H9 (cell line): ENCODE results near the gene CD300C. TPM values are rescaled to one million over a fixed set of nuclear protein-coding genes. Genes with fewer than 3 reads are reported as not detected.

ENCODE experiments used
- DNase-seq: peaks from one replicate; pipeline ENCODE4 v3.0.0-alpha.2; 2017
- H2AFZ ChIP-seq: one replicate; pipeline ENCODE4 v1.6.1; 2013; ENCODE audit warnings: mild to moderate bottlenecking, low read length, control low read depth, moderate library complexity
- H2AK5ac ChIP-seq: 2 replicates; pipeline ENCODE4 v1.6.1; 2013; ENCODE audit warnings: low read length, control low read depth, mixed read lengths; ENCODE audit not compliant: insufficient read length
- H2BK120ac ChIP-seq: one replicate; pipeline ENCODE4 v1.6.1; 2013; ENCODE audit warnings: low read depth, mild to moderate bottlenecking, low read length, control low read depth, inconsistent platforms; ENCODE audit not compliant: poor library complexity, severe bottlenecking
- H2BK12ac ChIP-seq: 2 replicates; pipeline ENCODE4 v1.6.1; 2013; ENCODE audit warnings: low read length, control low read depth, mixed read lengths, low read depth; ENCODE audit not compliant: insufficient read length
- H2BK15ac ChIP-seq: 2 replicates; pipeline ENCODE4 v1.6.1; 2013; ENCODE audit warnings: low read depth, low read length, control low read depth
- H2BK20ac ChIP-seq: one replicate; pipeline ENCODE4 v1.6.1; 2013; ENCODE audit warnings: low read depth, mild to moderate bottlenecking, low read length, control low read depth, inconsistent platforms; ENCODE audit not compliant: poor library complexity, severe bottlenecking
- H2BK5ac ChIP-seq: 2 replicates; pipeline ENCODE4 v1.6.1; 2013; ENCODE audit warnings: low read length, control low read depth, mixed read lengths; ENCODE audit not compliant: insufficient read length
- H3K14ac ChIP-seq: 2 replicates; pipeline ENCODE4 v1.6.1; 2013; ENCODE audit warnings: low read length, control low read depth; ENCODE audit not compliant: insufficient read depth
- H3K18ac ChIP-seq: 2 replicates; pipeline ENCODE4 v1.6.1; 2013; ENCODE audit warnings: low read depth, mild to moderate bottlenecking, mixed read lengths, low read length, control low read depth; ENCODE audit not compliant: insufficient read length
- H3K23ac ChIP-seq: 2 replicates; pipeline ENCODE4 v1.6.1; 2013; ENCODE audit warnings: low read length, control low read depth, mixed read lengths, low read depth; ENCODE audit not compliant: insufficient read length
- H3K23me2 ChIP-seq: 2 replicates; pipeline ENCODE4 v1.6.1; 2013; ENCODE audit warnings: low read depth, mild to moderate bottlenecking, mixed read lengths, low read length, control low read depth; ENCODE audit not compliant: insufficient read length, poor library complexity, severe bottlenecking
- H3K27ac ChIP-seq: 2 replicates; pipeline ENCODE4 v1.5.1; 2013; ENCODE audit warnings: low read length, control low read depth, mixed read lengths, low read depth; ENCODE audit not compliant: insufficient read length
- H3K27me3 ChIP-seq: 2 replicates; pipeline ENCODE4 v1.6.1; 2013; ENCODE audit warnings: low read length, control low read depth, inconsistent platforms; ENCODE audit not compliant: insufficient read depth
- H3K4ac ChIP-seq: 2 replicates; pipeline ENCODE4 v1.6.1; 2013; ENCODE audit warnings: low read depth, mild to moderate bottlenecking, control low read depth, inconsistent platforms, low read length, moderate library complexity
- H3K4me1 ChIP-seq: 2 replicates; pipeline ENCODE4 v1.6.1; 2013; ENCODE audit warnings: low read length, control low read depth, inconsistent platforms; ENCODE audit not compliant: insufficient read depth
- H3K4me2 ChIP-seq: 2 replicates; pipeline ENCODE4 v1.6.1; 2013; ENCODE audit warnings: low read length, control low read depth, mixed read lengths; ENCODE audit not compliant: insufficient read length, insufficient read depth
- H3K56ac ChIP-seq: 2 replicates; pipeline ENCODE4 v1.6.1; 2013; ENCODE audit warnings: low read depth, mild to moderate bottlenecking, mixed read lengths, low read length, control low read depth; ENCODE audit not compliant: insufficient read length
- H3K79me1 ChIP-seq: 2 replicates; pipeline ENCODE4 v1.6.1; 2013; ENCODE audit warnings: low read depth, mild to moderate bottlenecking, moderate library complexity, low read length, control low read depth, inconsistent platforms; ENCODE audit not compliant: insufficient read depth, poor library complexity, severe bottlenecking
- H3K79me2 ChIP-seq: 2 replicates; pipeline ENCODE4 v1.6.1; 2013; ENCODE audit warnings: low read length, control low read depth, inconsistent platforms; ENCODE audit not compliant: insufficient read depth
- H3K9ac ChIP-seq: 2 replicates; pipeline ENCODE4 v1.6.1; 2013; ENCODE audit warnings: low read length, control low read depth, mixed read lengths; ENCODE audit not compliant: insufficient read length; ENCODE audit errors: extremely low read depth
- H3K9me3 ChIP-seq: one replicate; pipeline ENCODE4 v1.6.1; 2013; ENCODE audit warnings: low read depth, low read length, inconsistent platforms; ENCODE audit not compliant: control insufficient read depth
- H3T11ph ChIP-seq: one replicate; pipeline ENCODE4 v1.6.1; 2013; ENCODE audit warnings: mild to moderate bottlenecking, low read length, control low read depth, inconsistent platforms
- H4K20me1 ChIP-seq: one replicate; pipeline ENCODE4 v1.6.1; 2013; ENCODE audit not compliant: control insufficient read depth, insufficient read length, insufficient read depth
- H4K5ac ChIP-seq: 2 replicates; pipeline ENCODE4 v1.6.1; 2013; ENCODE audit warnings: low read depth, mild to moderate bottlenecking, mixed read lengths, low read length, control low read depth; ENCODE audit not compliant: insufficient read length
- H4K8ac ChIP-seq: replicated peaks from 2 replicates; pipeline ENCODE4 v1.6.1; 2013; ENCODE audit warnings: low read length, control low read depth, mixed read lengths, low read depth; ENCODE audit not compliant: insufficient read length
- H4K91ac ChIP-seq: 2 replicates; pipeline ENCODE4 v1.6.1; 2013; ENCODE audit warnings: low read depth, mild to moderate bottlenecking, moderate library complexity, mixed read lengths, low read length, control low read depth; ENCODE audit not compliant: insufficient read length
- H3K27ac Mint-ChIP-seq, 3 experiments: 2 replicates in 2 of 3; 3 replicates in 1 of 3; pipeline ENCODE4 v1.8.0; 2020 to 2021; ENCODE audit warnings: mixed read lengths in 3 of 3, mild to moderate bottlenecking in 1 of 3, moderate library complexity in 1 of 3
- H3K27me3 Mint-ChIP-seq: 2 replicates; pipeline ENCODE4 v1.8.0; 2021; ENCODE audit warnings: low read depth, mild to moderate bottlenecking, moderate library complexity, mixed read lengths
- H3K36me3 Mint-ChIP-seq, 3 experiments: 2 replicates in 2 of 3; 3 replicates in 1 of 3; pipeline ENCODE4 v1.8.0; 2020 to 2021; ENCODE audit warnings: low read depth in 3 of 3, mixed read lengths in 3 of 3; ENCODE audit not compliant: insufficient read depth in 1 of 3
- H3K4me1 Mint-ChIP-seq, 2 experiments: 2 replicates each; pipeline ENCODE4 v1.8.0; 2020; ENCODE audit warnings: mixed read lengths in 2 of 2
- H3K4me3 Mint-ChIP-seq, 2 experiments: 2 replicates in 1 of 2; 3 replicates in 1 of 2; pipeline ENCODE4 v1.8.0; 2020 to 2021; ENCODE audit warnings: mild to moderate bottlenecking in 2 of 2, mixed read lengths in 2 of 2, moderate library complexity in 1 of 2
- H3K9me3 Mint-ChIP-seq, 2 experiments: 2 replicates in 1 of 2; 3 replicates in 1 of 2; pipeline ENCODE4 v1.8.0; 2020; ENCODE audit warnings: mild to moderate bottlenecking in 2 of 2, mixed read lengths in 2 of 2, moderate library complexity in 1 of 2
- CTCF ChIP-seq: fragments of 200-600 bp; sonication (generic); conservative IDR thresholded peaks from 3 replicates; pipeline ENCODE4 v1.8.0; 2021; ENCODE audit warnings: antibody characterized with exemption, mild to moderate bottlenecking
- WGBS: extraction: QIAGEN DNeasy Blood & Tissue Kit; methylation state at CpG from one replicate; pipeline ENCODE4 v1.1.7; 2013; ENCODE audit warnings: missing lambda C conversion rate, low lambda C conversion rate, mixed read lengths; ENCODE audit not compliant: insufficient read length; ENCODE audit errors: extremely low coverage; 5-methylcytosine and 5-hydroxymethylcytosine counted together
- total RNA-seq: library from RNA; stranded (reverse); gene quantifications from 2 replicates; pipeline ENCODE4 v1.2.1, GENCODE V29; 2021

Gene CD300C
- total RNA-seq, 1 experiment from 2014 or later = not detected

DNA sequence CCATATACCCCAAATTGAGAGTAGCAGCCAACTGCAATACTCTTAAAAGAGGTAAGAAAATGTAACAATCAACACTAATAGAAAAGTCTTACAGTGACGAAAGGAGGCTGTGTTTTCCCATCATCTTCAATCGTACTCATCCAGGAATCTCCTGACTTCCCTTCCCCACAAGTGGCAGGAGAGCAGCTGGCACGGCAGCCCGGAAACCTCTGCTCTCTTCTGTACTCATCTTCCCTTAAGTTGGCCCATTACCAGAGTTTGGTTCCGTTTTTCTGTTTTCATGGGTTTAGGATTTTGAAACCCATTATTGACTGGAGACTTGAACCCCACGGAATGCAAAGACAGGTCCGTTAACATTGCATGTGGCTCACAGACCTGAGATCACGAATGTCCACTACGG lies 33.1 kb upstream of the CD300C start:
- Mint-ChIP-seq H3K4me3 (no peak overlapping the region), H3K27ac (no peak overlapping the region; a peak in 1 of 7 replicates), H3K36me3 (no peaks in the 10 kb centered on the region), H3K27me3 (peaks cover 31% of the 10 kb centered on the region), H3K4me1 (peaks cover 6 to 7% of the 10 kb centered on the region in 2 experiments), H3K9me3 (peaks cover 0 to 3% of the 10 kb centered on the region in 2 experiments; a peak in 2 of 5 replicates)
- H3K9ac ChIP-seq = no peak overlapping the region
- TF ChIP-seq CTCF = no peak
- no peak overlapping the region for H3K18ac ChIP-seq
- DNase-seq = no peak
- H2BK12ac ChIP-seq = no peak overlapping the region
- H3K27ac ChIP-seq = no peak overlapping the region
- no peak overlapping the region for H2BK20ac ChIP-seq
- no peaks in the 10 kb centered on the region for H3K9me3 ChIP-seq
- no peak overlapping the region for H3K23ac ChIP-seq
- no peak overlapping the region for H4K8ac ChIP-seq
- no peak overlapping the region for H2BK120ac ChIP-seq
- H3K27me3 ChIP-seq = no peaks in the 10 kb centered on the region
- H3K4me2 ChIP-seq = no peak overlapping the region
- no peak overlapping the region for H4K91ac ChIP-seq
- no peak overlapping the region for H3K56ac ChIP-seq
- no peak overlapping the region for H3T11ph ChIP-seq
- no peaks in the 10 kb centered on the region for H3K79me2 ChIP-seq
- no peak overlapping the region for H2BK15ac ChIP-seq
- no peak overlapping the region for H3K4ac ChIP-seq
- H4K5ac ChIP-seq = no peak overlapping the region
- peaks cover 4% of the 10 kb centered on the region; the same call in 1 of the 2 replicates for H3K4me1 ChIP-seq
- no peak overlapping the region for H3K14ac ChIP-seq
- WGBS = no CpG with 5 or more reads among the region's 9 CpGs
- no peaks in the 10 kb centered on the region for H3K23me2 ChIP-seq
- no peaks in the 10 kb centered on the region for H3K79me1 ChIP-seq
- H4K20me1 ChIP-seq = no peaks in the 10 kb centered on the region
- H2AK5ac ChIP-seq = no peak overlapping the region
- H2AFZ ChIP-seq = no peak overlapping the region
- H2BK5ac ChIP-seq = no peak overlapping the region
